NCI-H1092 (cell line): ENCODE results near the gene LYSMD2.
A peak's percentile ranks its signal among the peaks of the same experiment; 100 is the strongest.
"Not testable (repeated sequence)": the region's sequence is repeated elsewhere in the genome, so short reads cannot be mapped to it uniquely, and the experiment has no call there.

Source experiments
- DNase-seq: peaks from one replicate; lab custom pipeline; 2025; lab: John Stamatoyannopoulos, UW

Gene LYSMD2, protein sequence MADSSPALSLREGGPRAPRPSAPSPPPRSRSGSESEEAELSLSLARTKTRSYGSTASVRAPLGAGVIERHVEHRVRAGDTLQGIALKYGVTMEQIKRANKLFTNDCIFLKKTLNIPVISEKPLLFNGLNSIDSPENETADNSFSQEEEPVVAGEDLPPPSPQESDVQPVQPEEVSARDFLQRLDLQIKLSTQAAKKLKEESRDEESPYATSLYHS

DNA sequence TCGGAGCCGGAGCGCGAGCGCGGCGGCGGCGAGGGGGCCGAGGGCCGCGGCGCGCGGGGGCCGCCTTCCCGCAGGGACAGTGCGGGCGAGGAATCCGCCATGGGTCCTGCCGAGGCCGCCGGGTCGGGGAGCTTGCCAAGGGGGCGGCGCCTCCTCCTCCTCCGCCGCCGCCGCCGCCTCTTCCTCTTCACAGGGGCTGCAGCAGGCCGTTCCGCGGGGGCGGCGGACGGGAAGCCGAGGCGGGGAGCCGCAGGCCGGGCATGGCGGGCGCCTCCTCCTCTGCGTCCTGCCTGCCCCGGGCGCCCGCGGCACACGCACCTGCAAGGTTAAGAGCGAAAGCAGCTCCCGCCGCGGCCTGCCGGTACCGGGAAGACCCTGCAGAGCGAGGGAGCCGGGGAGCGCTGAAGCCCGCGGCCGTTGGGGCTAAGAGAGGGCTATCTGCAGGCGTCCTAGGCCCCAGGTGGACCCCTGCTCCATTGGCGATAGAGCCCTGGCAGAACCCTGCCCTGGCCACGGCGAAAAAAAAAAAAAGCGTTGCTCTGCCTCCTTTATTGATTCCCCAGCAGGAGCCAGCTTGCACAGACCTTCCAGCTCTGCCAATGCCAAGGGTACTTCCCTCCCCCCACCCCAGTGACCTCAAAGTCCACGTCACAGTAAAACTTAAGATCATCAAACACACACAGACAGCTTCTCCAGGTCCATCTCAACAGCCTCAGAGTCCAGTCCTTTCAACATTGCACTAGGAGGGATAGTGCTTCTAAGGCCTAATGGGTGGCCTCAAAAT, at the start of gene LYSMD2:
Gene LYSMD2 (minus strand): TSS at position 134 of the 784 bp plus-strand sequence. CDS start 33 bp downstream, at position 101.
- DNase-seq: peak; percentile 32

- DNase-seq: not testable (repeated sequence)
Measured at GRCh38 chr15:51787130-51787529, 49.7 kb upstream of the LYSMD2 start.

DNA sequence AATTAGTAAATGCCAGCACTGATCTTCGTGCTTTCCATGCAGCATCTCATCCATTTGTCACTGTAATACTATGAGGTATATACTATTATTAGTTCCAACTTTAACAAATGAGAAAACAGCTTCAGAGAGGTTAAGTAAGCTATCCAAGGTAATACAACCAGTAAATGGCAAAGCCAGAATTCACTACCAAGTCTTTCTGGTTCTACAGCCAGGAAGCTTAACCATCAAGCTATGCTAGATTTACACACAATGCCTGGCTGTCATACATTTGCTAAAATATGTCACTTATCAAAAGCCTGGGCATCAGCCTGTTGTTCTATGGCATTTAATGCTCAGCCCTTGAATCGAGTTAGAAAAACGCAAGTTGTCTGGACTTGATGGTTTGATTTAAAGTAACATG, 46.5 kb upstream of the LYSMD2 start:
- no peak for DNase-seq

- DNase-seq: no peak
Measured at GRCh38 chr15:51782357-51782896, 45.0 kb upstream of the LYSMD2 start.

DNA sequence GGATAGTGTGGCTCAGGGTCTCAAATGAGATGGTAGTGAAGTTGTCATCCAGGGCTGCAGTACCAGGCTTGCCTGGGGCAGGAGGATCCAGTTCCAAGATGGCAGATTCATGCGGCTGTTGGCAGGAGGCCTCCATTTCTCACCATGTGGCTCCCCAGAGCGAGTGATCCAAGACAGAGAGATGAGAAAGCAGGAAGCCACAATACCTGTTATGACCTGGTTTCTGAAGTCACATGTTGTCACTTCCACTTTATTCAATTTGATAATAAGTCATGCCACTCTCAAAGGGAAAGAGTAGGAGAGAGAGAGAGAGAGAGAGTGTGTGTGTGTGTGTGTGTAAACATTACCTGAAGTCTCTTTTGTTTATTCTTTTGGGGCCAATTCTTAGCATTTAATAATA, 44.1 kb upstream of the LYSMD2 start:
- DNase-seq: no peak

- no peak for DNase-seq
Measured at GRCh38 chr15:51780636-51781035, 43.2 kb upstream of the LYSMD2 start.

GRCh38 chr15:51776952-51777569, 39.6 kb upstream of the LYSMD2 start:
- DNase-seq: peak; percentile 34

GRCh38 chr15:51775967-51776816, 38.7 kb upstream of the LYSMD2 start:
- no peak for DNase-seq

- DNase-seq: no peak
Measured at GRCh38 chr15:51774916-51775315, 37.5 kb upstream of the LYSMD2 start.

DNA sequence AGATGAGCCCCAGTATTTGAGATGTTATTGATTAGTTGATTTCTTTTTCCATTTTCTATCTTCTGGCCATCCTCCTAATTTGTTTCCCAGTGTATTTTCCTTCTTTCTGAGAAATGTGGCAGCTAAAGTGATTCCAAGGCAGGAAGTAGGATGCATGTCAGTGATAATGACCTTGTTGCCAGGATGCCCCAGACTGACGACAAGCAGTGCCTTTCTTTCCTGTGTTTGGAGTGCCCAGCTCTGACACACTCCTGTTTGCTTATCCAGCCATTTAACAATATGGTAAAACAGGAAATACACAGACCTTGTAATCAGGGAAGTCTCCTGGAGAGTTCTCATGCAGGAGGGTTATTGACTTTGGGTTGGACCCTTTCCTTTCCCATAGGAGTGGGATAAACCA, 34.3 kb upstream of the LYSMD2 start:
- DNase-seq: no peak

- no peak for DNase-seq
Measured at GRCh38 chr15:51770902-51771301, 33.4 kb upstream of the LYSMD2 start.

DNA sequence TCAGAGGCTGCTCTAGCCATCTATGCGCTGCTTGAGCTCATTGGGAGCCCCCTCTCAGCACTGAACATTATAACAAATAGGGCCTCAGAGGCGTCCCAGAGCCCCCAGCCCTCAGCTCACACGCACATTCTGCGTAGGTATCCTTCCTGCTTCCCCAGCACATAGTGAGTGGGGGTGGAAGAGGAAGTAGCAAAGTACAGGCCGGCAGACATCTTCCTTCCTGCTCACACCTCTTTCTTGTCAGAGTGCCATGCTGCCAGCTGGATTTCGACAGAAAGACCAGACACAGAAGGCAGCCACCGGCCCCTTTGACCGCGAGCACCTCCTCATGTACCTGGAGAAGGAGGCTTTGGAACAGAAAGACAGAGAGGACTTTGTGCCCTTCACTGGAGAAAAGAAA, 30.6 kb upstream of the LYSMD2 start:
- DNase-seq: no peak

DNA sequence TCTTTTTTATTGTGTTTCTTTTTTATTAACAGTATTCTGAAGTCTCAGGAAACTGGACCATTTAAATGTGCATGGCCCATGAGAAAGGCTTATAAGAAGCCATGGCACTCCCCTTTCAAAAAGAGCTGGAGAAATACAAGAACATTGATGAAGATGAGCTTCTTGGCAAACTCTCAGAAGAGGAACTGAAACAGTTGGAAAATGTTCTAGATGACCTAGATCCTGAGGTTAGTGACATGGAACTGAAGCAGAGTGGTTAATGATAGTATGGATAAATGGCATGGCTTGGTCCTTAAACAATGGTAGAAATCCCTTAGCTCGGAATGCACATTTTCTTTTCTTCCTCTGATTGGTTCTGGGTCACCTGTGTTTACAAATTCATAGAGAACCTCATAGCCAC, 28.9 kb upstream of the LYSMD2 start:
- no peak for DNase-seq

GRCh38 chr15:51765751-51766150, 28.3 kb upstream of the LYSMD2 start:
- no peak for DNase-seq

DNA sequence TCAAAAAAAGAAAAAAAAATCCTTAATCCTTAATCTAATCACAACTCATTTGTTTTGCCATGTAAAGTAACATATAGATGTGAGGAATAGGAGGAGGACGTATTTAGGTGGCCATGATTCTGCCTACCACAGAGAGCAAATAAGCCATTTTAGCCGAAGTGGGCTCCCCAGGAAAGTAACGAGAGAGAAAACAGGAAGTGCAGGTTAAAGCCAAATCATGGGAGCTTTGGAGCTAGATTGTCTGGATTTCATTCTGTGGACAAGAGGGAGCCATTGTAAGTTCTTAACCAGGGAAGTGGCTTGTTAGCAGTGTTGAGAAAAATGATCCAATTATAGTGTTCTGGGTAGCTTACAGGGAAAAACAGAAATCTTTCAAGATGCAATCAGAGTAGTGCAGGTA, 23.4 kb upstream of the LYSMD2 start:
- DNase-seq: no peak

DNA sequence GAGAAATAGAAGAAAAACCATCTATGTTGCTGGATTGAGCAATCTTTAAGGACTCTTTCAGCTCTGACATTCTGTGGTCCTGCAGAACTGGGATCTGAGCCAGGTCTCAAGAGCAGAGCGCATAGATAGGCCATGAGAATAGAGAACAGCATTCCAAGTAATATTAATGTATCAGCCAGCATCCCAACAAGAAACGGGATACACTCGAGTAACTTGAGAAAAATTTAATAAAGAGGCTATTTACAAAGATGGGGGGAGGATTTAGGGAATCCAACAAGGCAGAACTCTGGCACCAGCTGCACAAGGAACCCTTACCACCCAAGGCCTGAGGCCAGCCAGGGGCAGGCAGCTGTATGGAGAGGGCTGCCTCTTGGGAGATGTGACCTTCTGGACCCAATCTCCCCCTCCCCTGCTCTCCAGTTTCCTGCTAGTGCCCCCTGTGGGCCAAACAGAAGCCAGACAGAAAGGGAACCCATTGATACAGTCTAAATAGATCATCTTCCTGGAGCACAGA, 22.2 kb upstream of the LYSMD2 start:
- no peak for DNase-seq

GRCh38 chr15:51758645-51759044, 21.2 kb upstream of the LYSMD2 start:
- peak; percentile 14 for DNase-seq

DNA sequence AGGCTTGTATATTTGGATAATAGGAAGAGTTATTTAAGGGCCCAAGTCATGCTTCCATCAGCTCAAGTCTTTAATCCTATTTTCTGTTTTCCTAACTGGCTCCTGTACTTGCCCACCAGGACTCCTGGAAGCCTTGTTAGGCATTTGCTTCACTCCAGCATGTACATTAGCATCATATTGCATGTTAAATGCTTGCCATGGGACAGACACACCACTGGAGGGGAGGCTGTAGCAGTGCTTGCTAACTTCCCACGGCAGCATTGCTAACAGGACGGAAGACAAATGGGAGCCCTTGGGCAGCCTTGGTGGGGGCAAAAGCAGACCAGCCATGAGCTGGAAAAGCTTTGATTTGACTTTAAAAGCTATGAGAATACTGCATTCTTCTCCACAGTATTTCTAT, 20.0 kb upstream of the LYSMD2 start:
- no peak for DNase-seq

DNA sequence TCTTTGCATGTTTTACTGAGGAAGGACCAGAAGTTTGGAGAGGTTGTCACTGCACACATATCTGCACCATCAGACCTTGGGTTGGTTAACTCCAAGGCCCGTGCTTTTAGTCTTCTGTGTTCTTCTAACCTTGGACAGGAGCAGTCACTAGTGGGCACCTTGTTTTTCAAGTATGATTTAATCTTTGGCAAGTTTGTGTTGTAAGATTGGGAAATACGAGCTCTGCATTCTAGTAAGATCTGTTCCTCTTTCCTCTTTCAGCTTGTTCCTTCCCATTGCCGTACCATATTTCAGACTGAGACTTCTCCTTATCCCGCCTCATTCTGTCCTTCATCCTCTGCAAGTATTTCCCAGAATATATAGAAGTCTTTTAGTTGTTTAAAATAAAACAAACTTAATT, 19.0 kb upstream of the LYSMD2 start:
- DNase-seq: no peak

DNA sequence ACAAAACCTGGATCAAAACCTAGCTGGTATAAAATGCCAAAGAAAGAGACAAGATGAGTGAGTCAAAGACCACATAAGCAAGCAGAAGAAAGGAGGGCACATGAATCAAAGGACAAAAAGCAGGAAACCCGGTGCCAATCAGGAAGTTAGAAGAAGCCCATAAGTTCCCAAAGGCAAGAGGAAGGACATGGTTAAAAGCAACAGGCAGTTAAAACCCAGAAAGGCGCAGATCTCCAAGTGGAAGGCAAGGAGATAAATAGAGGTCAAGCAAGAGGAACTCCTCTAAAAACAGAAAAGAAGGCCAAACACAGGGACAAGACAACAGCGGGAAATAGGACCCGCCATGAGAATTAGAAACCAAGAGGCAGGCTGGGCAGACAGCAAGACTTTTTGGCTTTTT, 18.3 kb upstream of the LYSMD2 start:
- DNase-seq: no peak

DNA sequence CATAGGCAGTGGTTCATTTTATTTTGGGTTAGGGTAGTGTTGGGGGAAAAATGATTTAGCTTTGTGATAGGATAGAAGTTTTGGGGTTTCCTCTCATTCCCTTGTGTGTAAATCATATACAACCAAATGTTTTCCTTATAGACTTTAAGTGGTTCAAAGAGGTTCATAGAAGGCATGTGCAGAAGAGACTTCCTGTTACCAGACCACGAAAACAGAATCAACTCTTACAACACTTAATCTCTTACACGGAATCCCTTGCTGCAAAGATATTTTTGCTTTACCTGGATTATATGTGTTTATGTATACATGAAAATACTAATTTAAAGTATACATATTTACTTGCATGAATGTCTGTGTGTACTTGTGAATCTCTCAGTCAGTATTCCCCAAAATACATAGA, 16.8 kb upstream of the LYSMD2 start:
- no peak for DNase-seq

DNA sequence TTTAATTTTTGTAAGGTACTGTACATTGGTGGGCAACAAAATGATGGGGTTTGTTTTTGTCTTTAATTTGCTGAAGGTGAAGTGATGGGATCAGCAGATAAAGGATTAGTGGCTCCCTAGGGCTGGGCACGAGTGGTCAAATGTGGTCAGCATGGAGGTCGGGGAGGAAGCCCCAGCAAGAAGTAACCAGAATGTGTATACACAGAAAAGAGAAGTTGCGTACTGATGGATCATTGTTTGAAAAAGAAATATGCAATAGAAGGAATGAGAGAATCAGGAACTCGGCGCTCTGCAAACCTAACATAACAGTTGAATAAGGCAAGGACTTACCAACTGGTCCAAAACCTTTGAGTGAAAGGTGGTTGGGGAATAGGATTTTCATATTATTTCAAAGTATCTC, 15.4 kb upstream of the LYSMD2 start:
- DNase-seq: no peak
